Adipocyte (in vitro differentiated cells): ENCODE results near the gene TNS1.

ENCODE experiments used
- DNase-seq: peaks from one replicate; pipeline ENCODE4 v3.0.0-alpha.2; 2015; ENCODE audit warnings: low read depth
- H3K27me3 ChIP-seq: replicated peaks from 2 replicates; pipeline ENCODE4 v1.7.0; 2013; ENCODE audit warnings: mild to moderate bottlenecking, low read length, moderate library complexity; ENCODE audit not compliant: control insufficient read depth, insufficient read depth
- H3K36me3 ChIP-seq: 2 replicates; pipeline ENCODE4 v1.7.0; 2013; ENCODE audit warnings: low read length, mild to moderate bottlenecking, moderate library complexity; ENCODE audit not compliant: control insufficient read depth, insufficient read depth, severe bottlenecking
- H3K4me1 ChIP-seq: 2 replicates; pipeline ENCODE4 v1.7.0; 2013; ENCODE audit warnings: mild to moderate bottlenecking, low read length, moderate library complexity; ENCODE audit not compliant: control insufficient read depth, insufficient read depth
- H3K4me3 ChIP-seq: 2 replicates; pipeline ENCODE4 v1.7.0; 2013; ENCODE audit warnings: mild to moderate bottlenecking, low read length, moderate library complexity
- H3K9ac ChIP-seq: 2 replicates; pipeline ENCODE4 v1.7.0; 2013; ENCODE audit warnings: mild to moderate bottlenecking, low read length, moderate library complexity
- H3K9me3 ChIP-seq: 2 replicates; pipeline ENCODE4 v1.7.0; 2013; ENCODE audit warnings: mild to moderate bottlenecking, low read length, moderate library complexity; ENCODE audit not compliant: control insufficient read depth

TNS1 gene

DNA sequence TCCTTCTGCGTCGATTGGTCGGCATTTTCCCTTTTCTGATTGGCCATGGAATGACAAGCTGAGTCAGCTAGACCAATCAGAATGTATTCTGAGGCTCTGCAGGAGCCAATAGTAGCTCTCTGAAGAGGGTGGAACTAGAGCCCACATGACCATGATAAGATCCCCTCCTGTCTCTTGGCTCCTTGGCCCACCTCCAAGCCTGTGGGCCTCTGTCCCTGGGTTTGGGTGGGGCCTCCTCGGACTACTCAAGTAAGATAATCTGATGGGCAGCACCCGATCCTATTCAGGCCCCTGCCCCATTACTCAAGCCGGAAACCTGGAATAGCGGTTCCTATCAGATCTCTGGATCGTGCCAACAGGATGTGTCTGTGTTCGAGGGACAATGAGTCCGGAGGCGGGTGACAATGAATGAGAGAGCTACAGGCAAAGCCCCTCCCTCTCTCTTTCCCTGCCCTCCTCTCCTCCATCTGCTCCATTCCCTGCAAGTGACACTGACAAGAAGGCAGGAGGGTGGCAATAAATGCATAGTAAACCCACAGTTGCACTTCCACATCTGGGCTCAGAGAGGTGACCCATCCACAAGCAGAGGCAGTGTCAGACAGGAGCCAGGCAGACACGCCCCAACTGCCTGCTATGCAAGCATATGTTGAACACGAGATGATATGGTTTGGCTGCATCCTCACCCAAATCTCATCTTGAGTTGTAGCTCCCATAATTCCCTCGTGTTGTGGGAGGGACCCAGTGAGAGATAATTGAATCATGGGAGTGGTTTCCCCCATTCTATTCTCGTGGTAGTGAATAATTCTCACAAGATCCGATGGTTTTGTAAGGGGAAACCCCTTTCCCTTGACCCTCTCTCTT lies 114.7 kb downstream of the TNS1 start:
- Histone ChIP-seq H3K4me3 (no peak overlapping the region), H3K9me3 (no peaks in the 10 kb centered on the region), H3K27me3 (no peaks in the 10 kb centered on the region), H3K36me3 (peaks cover 96% of the 10 kb centered on the region), H3K4me1 (peaks cover 40% of the 10 kb centered on the region), H3K9ac (peak overlapping the region; percentile 2)
- DNase-seq, result no peak

- H3K9ac ChIP-seq, result no peak overlapping the region
- H3K9me3 ChIP-seq, result no peaks in the 10 kb centered on the region
- peaks cover 40% of the 10 kb centered on the region for H3K4me1 ChIP-seq
- peak; percentile 88 for DNase-seq
- H3K36me3 ChIP-seq, result peaks cover 96% of the 10 kb centered on the region
- H3K4me3 ChIP-seq, result no peak overlapping the region
- H3K27me3 ChIP-seq, result no peaks in the 10 kb centered on the region
Measured at GRCh38 chr2:217886720-217887309, 116.0 kb downstream of the TNS1 start.

GRCh38 chr2:217886091-217886490 lies 116.7 kb downstream of the TNS1 start:
- Histone ChIP-seq H3K9ac (no peak overlapping the region), H3K36me3 (peaks cover 96% of the 10 kb centered on the region), H3K4me1 (peaks cover 41% of the 10 kb centered on the region), H3K9me3 (no peaks in the 10 kb centered on the region), H3K27me3 (no peaks in the 10 kb centered on the region), H3K4me3 (no peak overlapping the region)
- no peak for DNase-seq

DNA sequence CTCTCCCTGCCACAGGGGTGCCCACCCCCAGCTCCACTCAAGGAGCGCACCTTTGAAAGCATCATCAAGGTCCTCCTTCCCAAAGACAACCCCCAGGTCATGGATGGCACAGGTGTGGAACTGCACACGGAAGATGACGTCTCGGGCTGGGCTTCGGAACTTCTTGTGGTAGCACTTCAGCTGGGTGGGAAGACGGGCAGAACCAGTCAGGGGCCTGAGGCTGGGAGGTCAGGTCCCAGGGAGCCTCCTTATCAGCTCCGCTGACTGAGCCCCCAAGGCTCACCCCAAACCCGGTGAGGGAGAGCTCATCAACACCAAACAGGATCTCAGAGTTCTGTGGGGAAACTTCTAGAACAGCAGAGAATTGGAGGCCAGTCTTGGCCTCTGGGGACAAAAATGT lies 117.8 kb downstream of the TNS1 start:
- no peak for DNase-seq
- Histone ChIP-seq H3K4me3 (no peak overlapping the region), H3K36me3 (peaks cover 96% of the 10 kb centered on the region), H3K9ac (no peak overlapping the region), H3K9me3 (no peaks in the 10 kb centered on the region), H3K27me3 (no peaks in the 10 kb centered on the region), H3K4me1 (peaks cover 36% of the 10 kb centered on the region)

GRCh38 chr2:217880891-217881290 lies 121.9 kb downstream of the TNS1 start:
- Histone ChIP-seq H3K9ac (peak overlapping the region; percentile 25), H3K4me1 (peaks cover 28% of the 10 kb centered on the region), H3K4me3 (no peak overlapping the region), H3K36me3 (peaks cover 97% of the 10 kb centered on the region), H3K9me3 (no peaks in the 10 kb centered on the region), H3K27me3 (no peaks in the 10 kb centered on the region)
- no peak for DNase-seq

- H3K4me1 ChIP-seq, result peaks cover 28% of the 10 kb centered on the region
- H3K9me3 ChIP-seq, result no peaks in the 10 kb centered on the region
- no peak overlapping the region for H3K4me3 ChIP-seq
- H3K27me3 ChIP-seq, result no peaks in the 10 kb centered on the region
- peak overlapping the region; percentile 25 for H3K9ac ChIP-seq
- H3K36me3 ChIP-seq, result peaks cover 97% of the 10 kb centered on the region
- no peak for DNase-seq
Measured at GRCh38 chr2:217880287-217880889, 122.4 kb downstream of the TNS1 start.

DNA sequence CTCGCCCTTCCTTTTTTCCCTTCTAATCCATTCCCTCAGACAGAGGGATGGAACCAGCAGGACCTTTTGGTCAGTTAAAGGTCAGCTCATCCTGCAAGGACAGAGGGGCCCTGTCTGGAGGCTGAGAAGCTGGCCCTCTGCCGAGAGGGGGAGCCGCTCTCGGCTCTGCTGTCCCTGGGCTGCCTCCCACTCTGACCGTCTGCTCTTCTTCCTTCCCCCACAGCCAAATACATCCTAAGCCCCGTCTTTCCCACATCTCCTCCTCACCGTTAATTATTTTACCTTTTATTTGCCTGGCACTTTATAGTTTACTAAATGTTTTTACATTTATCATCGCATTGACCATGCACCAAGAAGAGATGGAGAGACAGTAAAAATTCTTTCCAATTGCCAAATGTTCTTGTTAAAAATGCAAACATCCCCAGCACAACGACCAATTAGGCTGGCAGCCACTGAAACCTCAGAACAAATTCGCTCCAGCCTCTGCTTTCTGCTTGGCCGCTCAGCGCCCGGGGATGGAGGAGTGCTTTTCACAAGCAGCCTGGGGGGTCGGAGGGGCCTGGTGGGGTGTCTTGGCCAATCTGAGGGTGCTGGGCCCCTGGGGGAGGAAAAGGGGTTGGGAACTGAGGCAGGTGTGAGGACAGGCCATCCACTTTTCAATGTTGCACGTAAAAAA lies 123.7 kb downstream of the TNS1 start:
- no peak for DNase-seq
- H3K27me3 ChIP-seq, result no peaks in the 10 kb centered on the region
- H3K9ac ChIP-seq, result no peak overlapping the region
- peaks cover 28% of the 10 kb centered on the region for H3K4me1 ChIP-seq
- H3K36me3 ChIP-seq, result peaks cover 97% of the 10 kb centered on the region
- no peaks in the 10 kb centered on the region for H3K9me3 ChIP-seq
- no peak overlapping the region for H3K4me3 ChIP-seq

GRCh38 chr2:217877866-217878265 lies 124.9 kb downstream of the TNS1 start:
- peaks cover 28% of the 10 kb centered on the region for H3K4me1 ChIP-seq
- H3K4me3 ChIP-seq, result no peak overlapping the region
- DNase-seq, result no peak
- H3K9me3 ChIP-seq, result no peaks in the 10 kb centered on the region
- H3K9ac ChIP-seq, result no peak overlapping the region
- H3K27me3 ChIP-seq, result no peaks in the 10 kb centered on the region
- peaks cover 95% of the 10 kb centered on the region for H3K36me3 ChIP-seq

DNA sequence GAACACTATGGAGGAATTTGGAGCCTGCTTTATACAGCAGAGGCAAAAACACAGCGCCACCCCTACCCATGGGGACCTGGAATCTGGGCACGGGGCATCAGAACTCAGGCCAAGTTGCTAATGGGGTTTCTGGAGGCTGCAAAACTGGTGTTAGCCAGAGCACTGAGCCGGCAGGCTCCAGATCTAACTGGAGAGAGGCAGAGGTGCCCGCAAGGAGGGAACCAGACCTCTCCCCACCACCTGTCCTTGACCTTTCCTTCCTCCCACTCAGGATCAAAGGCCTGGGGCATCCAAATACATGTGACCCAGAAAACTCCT lies 126.6 kb downstream of the TNS1 start:
- peaks cover 95% of the 10 kb centered on the region for H3K36me3 ChIP-seq
- H3K9ac ChIP-seq, result no peak overlapping the region
- no peaks in the 10 kb centered on the region for H3K9me3 ChIP-seq
- no peak overlapping the region for H3K4me3 ChIP-seq
- H3K4me1 ChIP-seq, result peaks cover 25% of the 10 kb centered on the region
- DNase-seq, result no peak
- H3K27me3 ChIP-seq, result no peaks in the 10 kb centered on the region

DNA sequence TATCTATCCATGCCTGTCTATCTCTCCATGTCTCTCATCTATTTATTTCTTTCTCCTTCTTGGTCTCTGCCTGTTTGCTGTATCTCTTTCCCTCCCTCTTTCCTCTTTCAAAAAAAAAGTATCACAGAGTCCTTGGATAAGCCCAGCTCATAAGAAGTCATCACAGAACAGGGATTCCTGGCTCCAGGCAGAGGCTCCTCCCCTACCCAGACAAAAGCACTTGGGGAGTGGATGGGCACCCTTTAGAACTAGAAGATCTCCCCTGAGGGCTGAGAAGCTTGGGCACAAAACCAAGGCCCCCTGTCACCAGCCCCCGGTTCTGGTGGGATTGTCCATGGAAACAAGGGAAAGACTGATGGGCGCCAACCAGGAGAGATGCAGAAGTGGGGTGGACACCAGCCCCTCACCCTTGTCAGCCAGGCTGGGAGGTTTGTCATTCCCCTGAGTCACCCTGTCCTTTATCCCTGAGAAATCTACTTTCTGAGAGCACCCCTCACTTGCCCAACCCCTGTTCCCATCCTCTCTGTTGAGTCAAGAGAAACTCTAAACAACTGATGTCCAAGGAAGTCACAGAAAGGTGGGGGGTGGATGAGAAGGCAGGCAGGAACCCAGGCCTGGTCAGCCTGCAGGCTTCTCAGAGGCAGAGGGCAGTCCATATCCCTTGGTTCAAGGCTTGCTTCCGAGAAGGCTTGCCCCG lies 127.1 kb downstream of the TNS1 start:
- Histone ChIP-seq H3K27me3 (no peaks in the 10 kb centered on the region), H3K36me3 (peaks cover 95% of the 10 kb centered on the region), H3K9me3 (no peaks in the 10 kb centered on the region), H3K4me3 (no peak overlapping the region), H3K9ac (no peak overlapping the region), H3K4me1 (peaks cover 20% of the 10 kb centered on the region)
- DNase-seq, result no peak

DNA sequence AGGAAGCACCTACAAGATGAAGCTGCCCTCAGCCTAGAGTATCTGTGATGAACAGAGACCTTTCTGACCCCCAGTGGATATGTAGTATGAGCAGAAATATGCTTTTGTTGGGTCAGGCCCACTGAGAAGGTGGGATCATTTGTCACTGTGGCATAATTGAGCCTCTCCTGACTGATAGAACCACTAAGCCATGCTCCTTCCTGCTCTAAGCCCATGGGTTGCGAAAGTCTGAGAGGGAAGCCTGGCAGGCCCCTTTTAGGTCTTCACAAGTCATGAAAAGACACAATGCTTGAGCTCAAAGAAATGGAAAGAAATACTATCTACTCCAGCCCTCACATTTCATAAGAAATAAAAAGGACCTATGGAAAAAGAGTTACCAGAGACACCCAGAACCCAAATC lies 127.7 kb downstream of the TNS1 start:
- Histone ChIP-seq H3K27me3 (no peaks in the 10 kb centered on the region), H3K4me1 (peaks cover 19% of the 10 kb centered on the region), H3K36me3 (peaks cover 95% of the 10 kb centered on the region), H3K9me3 (no peaks in the 10 kb centered on the region), H3K4me3 (no peak overlapping the region), H3K9ac (no peak overlapping the region)
- DNase-seq, result peak; percentile 64
